VCaP (cell line): Measurements from ENCODE around the gene PCED1B.
A peak's percentile ranks its signal among the peaks of the same experiment; 100 is the strongest.

ENCODE experiments used
- H3K27ac ChIP-seq: fragments of 450-650 bp; 2 replicates; pipeline ENCODE4 v1.5.1; 2017
- CTCF ChIP-seq: fragments of 450-650 bp; conservative IDR thresholded peaks from 2 replicates; pipeline ENCODE4 v1.5.1; 2017; ENCODE audit warnings: mild to moderate bottlenecking, moderate library complexity

The PCED1B gene

GRCh38 chr12:47068539-47068938 is 10.9 kb upstream of the PCED1B start:
- TF ChIP-seq CTCF, result no peak
- peak overlapping the region; percentile 59; the same call in 1 of the 2 replicates for H3K27ac ChIP-seq

GRCh38 chr12:47070310-47070709 is 9.1 kb upstream of the PCED1B start:
- no peak for TF ChIP-seq CTCF

DNA sequence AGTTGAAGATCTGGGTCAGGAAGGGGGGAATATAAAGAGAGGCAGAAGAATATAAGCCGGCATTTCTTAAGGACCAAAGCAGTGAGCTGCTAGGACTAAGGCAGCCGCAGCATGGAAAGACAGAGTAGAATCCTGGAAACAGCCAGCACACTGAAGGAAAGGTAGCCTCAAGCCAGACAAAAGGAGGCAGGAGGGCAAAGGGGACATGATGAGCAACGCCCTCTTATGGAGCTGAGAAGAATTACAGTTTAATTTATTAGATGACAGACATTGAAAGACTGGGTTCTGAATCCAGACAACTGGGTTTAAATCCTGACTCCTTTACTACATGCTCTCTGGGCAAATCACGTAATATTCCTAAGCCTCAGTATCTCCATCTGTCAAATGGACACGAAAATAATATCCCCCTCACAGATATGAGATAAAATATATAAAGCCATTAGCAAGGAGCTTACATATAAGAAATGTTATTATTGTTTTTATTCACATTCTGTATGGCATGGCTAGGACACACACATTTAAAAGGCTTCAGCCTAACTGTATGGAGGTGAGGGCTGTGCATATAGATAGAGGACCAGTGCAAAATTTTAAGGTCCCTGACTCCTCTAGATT is 8.1 kb upstream of the PCED1B start:
- TF ChIP-seq CTCF, result peak; percentile 55
- H3K27ac ChIP-seq, result peak overlapping the region; percentile 59

More at GRCh38 chr12:47070310-47070709, 9.1 kb upstream of the PCED1B start:
- H3K27ac ChIP-seq, result peak overlapping the region; percentile 59

- no peak overlapping the region for H3K27ac ChIP-seq
- no peak for TF ChIP-seq CTCF
Measured at GRCh38 chr12:47073951-47074350, 5.5 kb upstream of the PCED1B start.

DNA sequence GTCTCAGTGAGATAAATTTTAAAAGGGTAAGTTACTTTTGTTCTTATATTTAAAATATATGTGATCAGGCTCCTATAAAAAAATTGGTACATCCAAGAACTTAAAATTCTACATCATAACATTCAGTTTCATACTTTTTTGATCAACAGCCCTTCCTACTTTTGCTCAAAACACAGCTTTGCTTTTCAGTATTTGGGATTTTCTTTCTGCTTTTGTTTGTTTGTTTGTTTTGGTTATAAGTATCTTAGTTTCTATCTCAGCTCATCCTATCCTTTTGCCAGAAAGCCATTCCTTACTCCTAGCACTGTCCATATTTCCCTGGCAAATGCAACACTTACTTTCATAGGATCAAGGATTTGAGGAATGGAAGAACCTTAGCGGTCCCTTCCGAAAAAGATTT is 4.7 kb upstream of the PCED1B start:
- no peak overlapping the region for H3K27ac ChIP-seq
- TF ChIP-seq CTCF, result no peak

GRCh38 chr12:47075192-47076084 is 4.0 kb upstream of the PCED1B start:
- H3K27ac ChIP-seq, result no peak overlapping the region
- no peak for TF ChIP-seq CTCF

DNA sequence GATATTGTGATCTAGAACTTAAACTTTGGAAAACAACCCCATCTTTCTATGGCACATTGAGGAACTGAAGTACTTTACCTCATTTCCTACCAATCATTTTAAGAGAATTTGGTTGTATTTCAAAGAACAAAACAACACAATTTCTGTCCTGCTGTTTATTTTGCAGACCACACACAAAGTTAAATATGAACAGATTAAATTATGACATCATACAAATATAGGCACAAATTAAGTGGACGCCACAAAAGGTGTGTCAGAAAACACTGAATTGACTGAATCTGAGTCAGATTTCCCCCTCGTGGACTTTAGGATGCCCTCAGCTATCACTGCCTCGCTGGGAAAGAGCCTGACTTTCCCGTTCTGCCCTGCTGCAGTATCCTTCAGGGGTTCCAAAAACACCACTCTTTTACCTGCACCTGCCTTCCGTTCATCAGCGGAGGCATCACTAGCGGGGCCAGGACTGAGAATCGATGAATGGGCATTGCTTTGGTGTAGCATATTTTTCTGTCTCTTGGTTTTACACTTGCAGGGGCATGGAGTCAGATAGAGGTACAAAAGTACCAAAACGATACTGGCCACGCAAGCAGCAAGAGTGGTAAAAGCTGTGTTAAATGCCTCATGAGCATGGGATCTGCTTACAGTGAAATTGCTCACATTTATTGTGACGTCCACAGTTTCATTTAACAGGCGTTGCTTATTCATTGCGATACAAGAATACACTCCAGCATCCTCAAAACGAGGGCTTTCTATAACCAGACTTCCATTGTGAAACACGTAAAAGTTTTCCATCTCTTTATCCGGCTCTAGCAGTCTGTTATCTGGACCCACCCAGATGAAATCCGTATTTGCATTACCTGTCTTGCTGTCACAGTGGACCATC is 2.0 kb upstream of the PCED1B start:
- no peak for TF ChIP-seq CTCF
- no peak overlapping the region for H3K27ac ChIP-seq
